ENCODE measurements around the gene CCNF.

CCNF gene

GRCh38 chr16:2429034-2429770, at the start of gene CCNF (continued):
- TF ChIP-seq KLF17 (tag by site-specific recombination; IDR thresholded peaks at IDR 0.05) (no peak), ZFP37 (tag by site-specific recombination; IDR thresholded peaks at IDR 0.05) (0 out of 2 replicates have a peak, but pooled peaks have one; percentile 7), KLF1 (tag by site-specific recombination; IDR thresholded peaks at IDR 0.05) (peak; percentile 94), YY1 (tag by site-specific recombination; IDR thresholded peaks at IDR 0.05) (0 out of 2 replicates have a peak, but pooled peaks have one; percentile 36), ZNF544 (tag by site-specific recombination; IDR thresholded peaks at IDR 0.05) (no peak), ZNF184 (tag by site-specific recombination; IDR thresholded peaks at IDR 0.05) (0 out of 2 replicates have a peak, but pooled peaks have one; percentile 31), ZNF623 (tag by site-specific recombination; IDR thresholded peaks at IDR 0.05) (no peak), KLF8 (tag by site-specific recombination; IDR thresholded peaks at IDR 0.05) (peak; percentile 99), ZEB2 (tag by site-specific recombination; IDR thresholded peaks at IDR 0.05) (peak; percentile 41; the same call in 1 of the 2 replicates), ZFP69B (tag by site-specific recombination; IDR thresholded peaks at IDR 0.05) (0 out of 2 replicates have a peak, but pooled peaks have one; percentile 21), ZNF785 (tag by site-specific recombination; IDR thresholded peaks at IDR 0.05) (0 out of 2 replicates have a peak, but pooled peaks have one; percentile 44), ZIC2 (tag by site-specific recombination; IDR thresholded peaks at IDR 0.05) (peak; percentile 35), ZBTB6 (tag by site-specific recombination; IDR thresholded peaks at IDR 0.05) (peak; percentile 37; the same call in 1 of the 2 replicates), ZBTB8A (tag by site-specific recombination; IDR thresholded peaks at IDR 0.05) (peak; percentile 94), ZNF777 (tag by site-specific recombination; IDR thresholded peaks at IDR 0.05; ENCODE audit: borderline replicate concordance) (peak; percentile 9; the same call in 1 of the 2 replicates), ELK4 (IDR thresholded peaks at IDR 0.05; ENCODE audit: borderline replicate concordance, low read depth, low read length) (no peak), ZNF23 (tag by site-specific recombination; IDR thresholded peaks at IDR 0.05; ENCODE audit: borderline replicate concordance) (no peak), ZNF704 (tag by site-specific recombination; IDR thresholded peaks at IDR 0.05) (0 out of 2 replicates have a peak, but pooled peaks have one; percentile 14), EGR2 (tag by site-specific recombination; IDR thresholded peaks at IDR 0.05; ENCODE audit: low read depth) (peak; percentile 68), ZBTB1 (tag by site-specific recombination; IDR thresholded peaks at IDR 0.05) (no peak), ZNF362 (tag by site-specific recombination; IDR thresholded peaks at IDR 0.05) (no peak), ZNF670 (tag by site-specific recombination; IDR thresholded peaks at IDR 0.05; ENCODE audit: low read depth) (no peak), HIC1 (tag by site-specific recombination; IDR thresholded peaks at IDR 0.05) (no peak), ZBTB49 (tag by site-specific recombination; IDR thresholded peaks at IDR 0.05; ENCODE audit: low read depth) (no peak), ZXDB (tag by site-specific recombination; IDR thresholded peaks at IDR 0.05) (peak; percentile 96)

All from HEK293 (cell line).